ENCODE data around the gene MGAT1. TPM values are rescaled to one million over a fixed set of nuclear protein-coding genes. Genes with fewer than 3 reads are reported as not detected.

MGAT1 gene
- total and polyA plus RNA-seq, 10 donors, result 61.2 to 270 (median 224) TPM

DNA sequence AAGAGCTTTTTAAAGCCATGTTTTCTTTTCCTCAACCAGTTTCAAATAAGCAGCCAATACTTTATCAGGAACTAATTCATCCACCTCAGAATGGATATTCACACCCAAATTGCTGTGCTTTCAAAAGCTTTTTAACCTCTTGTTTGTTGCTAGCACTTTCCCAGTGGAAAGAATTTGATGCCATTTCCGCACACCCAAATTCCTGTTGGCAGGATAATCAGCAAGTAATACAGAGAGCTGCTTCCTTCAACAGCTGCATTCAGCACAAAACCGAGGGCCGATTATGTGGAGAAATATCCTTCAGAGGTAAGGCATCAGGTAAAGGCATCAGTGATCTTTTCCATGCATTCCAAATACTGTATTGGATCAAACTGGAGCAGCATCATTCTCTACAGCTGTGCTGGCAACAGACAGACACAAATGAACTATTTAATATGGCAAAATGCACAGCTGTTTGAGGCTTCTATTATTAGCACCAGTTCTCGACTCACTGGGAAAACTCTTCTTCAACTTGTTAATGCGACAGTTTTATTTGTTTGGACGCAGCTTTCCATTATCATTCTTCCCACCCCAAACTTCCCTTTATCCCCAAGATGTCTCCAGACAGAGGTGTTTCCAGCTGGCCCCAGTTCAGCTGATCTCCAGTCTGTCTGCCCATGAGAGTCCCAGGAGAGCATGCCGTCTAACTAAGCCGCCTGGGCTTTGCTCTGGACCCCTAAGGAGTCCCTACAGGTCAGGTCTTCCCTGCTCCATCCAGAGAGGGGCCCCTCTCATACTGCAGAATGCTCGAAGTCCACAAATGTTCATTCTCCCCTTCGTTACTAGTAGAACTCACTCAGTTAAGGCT, 22.2 kb upstream of the MGAT1 start:
- peaks cover 0 to 18% (median 8%) of the 10 kb centered on the region in 8 donors for H3K9me3 ChIP-seq
- H3K27ac ChIP-seq, result peak overlapping the region in 1 of 8 donors; percentile 18
- TF ChIP-seq, protein P1, sequence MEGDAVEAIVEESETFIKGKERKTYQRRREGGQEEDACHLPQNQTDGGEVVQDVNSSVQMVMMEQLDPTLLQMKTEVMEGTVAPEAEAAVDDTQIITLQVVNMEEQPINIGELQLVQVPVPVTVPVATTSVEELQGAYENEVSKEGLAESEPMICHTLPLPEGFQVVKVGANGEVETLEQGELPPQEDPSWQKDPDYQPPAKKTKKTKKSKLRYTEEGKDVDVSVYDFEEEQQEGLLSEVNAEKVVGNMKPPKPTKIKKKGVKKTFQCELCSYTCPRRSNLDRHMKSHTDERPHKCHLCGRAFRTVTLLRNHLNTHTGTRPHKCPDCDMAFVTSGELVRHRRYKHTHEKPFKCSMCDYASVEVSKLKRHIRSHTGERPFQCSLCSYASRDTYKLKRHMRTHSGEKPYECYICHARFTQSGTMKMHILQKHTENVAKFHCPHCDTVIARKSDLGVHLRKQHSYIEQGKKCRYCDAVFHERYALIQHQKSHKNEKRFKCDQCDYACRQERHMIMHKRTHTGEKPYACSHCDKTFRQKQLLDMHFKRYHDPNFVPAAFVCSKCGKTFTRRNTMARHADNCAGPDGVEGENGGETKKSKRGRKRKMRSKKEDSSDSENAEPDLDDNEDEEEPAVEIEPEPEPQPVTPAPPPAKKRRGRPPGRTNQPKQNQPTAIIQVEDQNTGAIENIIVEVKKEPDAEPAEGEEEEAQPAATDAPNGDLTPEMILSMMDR (IDR thresholded peaks at IDR 0.05 in 8 of 11, conservative IDR thresholded peaks at IDR 0.05 in 3 of 11), result no peak
- no peak for TF ChIP-seq POLR2A (IDR thresholded peaks at IDR 0.05)
- no peak for TF ChIP-seq POLR2AphosphoS5 (IDR thresholded peaks at IDR 0.05)
- no peak for DNase-seq
- no peaks in the 10 kb centered on the region for H3K27me3 ChIP-seq (replicated peaks in 1 of 7)
- peaks cover 1 to 38% (median 20%) of the 10 kb centered on the region in 6 donors for H3K4me1 ChIP-seq
- intact Hi-C loops (cut with DNase I; ENCODE audit: low total_unique reads), result no loop called here
- H3K4me3 ChIP-seq, result no peak overlapping the region
- peaks cover 0 to 7% (median 0%) of the 10 kb centered on the region in 6 donors for H3K36me3 ChIP-seq
- 66 to 87% (median 77%) methylated on average over 10 of the region's 10 CpGs for WGBS, 5 donors

DNA sequence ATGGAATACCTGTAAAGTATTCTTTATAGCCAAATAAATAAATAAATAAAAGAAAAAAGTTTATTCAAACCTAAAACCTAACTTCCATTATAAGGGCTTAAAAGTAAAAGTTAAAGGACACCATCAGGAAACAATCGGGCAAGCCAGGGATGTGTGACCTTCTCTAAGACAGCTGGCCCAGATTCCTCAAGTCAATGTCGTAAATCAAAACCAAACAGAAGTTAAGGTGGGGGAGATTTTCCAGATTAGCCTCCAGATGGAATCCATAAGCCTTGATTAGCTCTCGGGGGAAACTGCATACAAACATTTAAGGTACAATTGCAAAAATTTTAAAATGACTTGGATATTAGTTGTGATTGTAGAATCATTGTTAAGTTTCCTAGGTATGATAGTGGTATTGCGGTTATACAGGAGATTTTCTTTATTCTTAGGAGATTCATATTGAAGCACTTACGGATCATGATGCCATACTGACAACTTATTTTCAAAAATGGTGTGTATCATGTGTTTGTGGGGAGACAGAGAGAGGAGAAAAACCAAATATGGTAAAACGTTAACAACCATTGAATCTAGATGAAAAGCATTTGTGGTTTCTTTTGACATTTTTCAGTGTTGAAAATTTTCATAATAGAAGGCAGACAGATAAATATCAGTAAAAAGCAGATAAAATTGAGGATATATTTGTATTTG, 21.5 kb upstream of the MGAT1 start:
- peaks cover 0 to 30% (median 13%) of the 10 kb centered on the region in 6 donors for H3K4me1 ChIP-seq
- 69 to 78% (median 72%) methylated on average over 6 of the region's 6 CpGs for WGBS, 5 donors
- intact Hi-C loops (cut with DNase I; ENCODE audit: low total_unique reads), result no loop called here
- no peak overlapping the region for H3K4me3 ChIP-seq
- no peak for DNase-seq
- no peak for TF ChIP-seq POLR2AphosphoS5 (IDR thresholded peaks at IDR 0.05)
- TF ChIP-seq, protein P1 (IDR thresholded peaks at IDR 0.05 in 8 of 11, conservative IDR thresholded peaks at IDR 0.05 in 3 of 11), result no peak
- TF ChIP-seq POLR2A (IDR thresholded peaks at IDR 0.05), result no peak
- H3K27me3 ChIP-seq (replicated peaks in 1 of 7), result no peaks in the 10 kb centered on the region
- H3K9me3 ChIP-seq, result peaks cover 0 to 10% (median 4%) of the 10 kb centered on the region in 8 donors
- H3K36me3 ChIP-seq, result no peaks in the 10 kb centered on the region
- no peak overlapping the region for H3K27ac ChIP-seq

DNA sequence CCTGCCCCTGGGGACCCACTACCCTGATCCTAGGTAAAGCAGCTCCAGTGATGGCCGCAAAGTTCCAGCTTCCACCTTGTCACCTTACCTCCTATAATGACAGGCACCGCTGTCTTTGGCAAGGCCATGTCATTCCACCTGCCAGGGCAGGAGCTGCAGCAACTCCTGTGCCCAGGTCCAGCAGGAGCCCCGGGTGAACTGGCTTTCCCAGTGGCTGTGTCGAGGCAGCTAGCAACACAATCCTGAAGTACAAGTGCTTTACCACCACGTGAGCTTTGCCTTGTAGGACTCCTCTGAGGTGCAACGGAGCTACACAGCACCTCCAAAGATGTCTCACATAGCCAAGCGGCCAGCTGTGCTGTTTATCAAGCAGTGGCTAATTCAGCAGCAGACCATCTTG, 20.7 kb upstream of the MGAT1 start:
- DNase-seq, result no peak
- intact Hi-C loops (cut with DNase I; ENCODE audit: low total_unique reads), result no loop called here
- H3K9me3 ChIP-seq, result peaks cover 0 to 3% (median 0%) of the 10 kb centered on the region in 8 donors
- H3K4me1 ChIP-seq, result peaks cover 0 to 33% (median 15%) of the 10 kb centered on the region in 6 donors
- H3K27me3 ChIP-seq (replicated peaks in 1 of 7), result no peaks in the 10 kb centered on the region
- no peak overlapping the region for H3K27ac ChIP-seq
- H3K4me3 ChIP-seq, result no peak overlapping the region
- WGBS, 5 donors, result 88 to 96% (median 90%) methylated on average over 6 to 7 of the region's 7 CpGs
- H3K36me3 ChIP-seq, result no peaks in the 10 kb centered on the region
- TF ChIP-seq POLR2AphosphoS5 (IDR thresholded peaks at IDR 0.05) (no peak), POLR2A (IDR thresholded peaks at IDR 0.05) (no peak)
- TF ChIP-seq, protein P1 (IDR thresholded peaks at IDR 0.05 in 8 of 11, conservative IDR thresholded peaks at IDR 0.05 in 3 of 11), result no peak

DNA sequence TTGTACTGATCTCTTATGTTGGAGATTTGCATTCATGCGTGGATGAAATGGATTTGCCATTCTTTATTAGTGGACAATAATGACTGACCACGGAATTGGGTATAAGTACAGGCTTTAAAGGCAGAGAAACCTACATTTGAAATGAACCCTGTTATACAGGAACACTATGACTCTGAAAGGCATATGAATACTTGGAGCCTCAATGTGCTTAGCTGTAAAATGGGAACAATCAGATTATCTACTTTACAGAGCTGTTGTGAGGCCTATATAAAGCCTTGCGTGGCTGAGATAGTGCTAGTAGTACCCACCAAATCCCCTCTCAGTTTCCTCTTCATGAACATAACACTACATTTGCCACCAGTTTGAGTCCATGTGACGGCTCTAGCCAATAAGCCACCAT, 18.9 kb upstream of the MGAT1 start:
- 84 to 97% (median 88%) methylated on average over 4 of the region's 4 CpGs for WGBS, 5 donors
- Histone ChIP-seq H3K27me3 (replicated peaks in 1 of 7) (no peaks in the 10 kb centered on the region), H3K9me3 (no peaks in the 10 kb centered on the region), H3K27ac (peak overlapping the region in 7 of 8 donors; percentile 46 to 81 (median 74)), H3K4me3 (no peak overlapping the region), H3K36me3 (no peaks in the 10 kb centered on the region), H3K4me1 (peaks cover 13 to 51% (median 33%) of the 10 kb centered on the region in 6 donors)
- TF ChIP-seq, protein P1 (IDR thresholded peaks at IDR 0.05 in 8 of 11, conservative IDR thresholded peaks at IDR 0.05 in 3 of 11), result no peak
- TF ChIP-seq POLR2A (IDR thresholded peaks at IDR 0.05), result no peak
- no peak for TF ChIP-seq POLR2AphosphoS5 (IDR thresholded peaks at IDR 0.05)
- intact Hi-C loops (cut with DNase I; ENCODE audit: low total_unique reads), result no loop called here
- DNase-seq, result no peak

All from spleen (tissue), 11 donors.